SH-SY5Y (cell line): ENCODE measurements around the gene LRP1.

Experiments used
- GATA2 ChIP-seq: IDR thresholded peaks from 2 replicates; pipeline ENCODE4 v1.6.1; 2011; ENCODE audit warnings: mild to moderate bottlenecking, low read depth, low read length
- GATA3 ChIP-seq: IDR thresholded peaks from 2 replicates; pipeline ENCODE4 v1.6.1; 2011; ENCODE audit warnings: low read depth, mild to moderate bottlenecking, low read length, moderate library complexity

DNA sequence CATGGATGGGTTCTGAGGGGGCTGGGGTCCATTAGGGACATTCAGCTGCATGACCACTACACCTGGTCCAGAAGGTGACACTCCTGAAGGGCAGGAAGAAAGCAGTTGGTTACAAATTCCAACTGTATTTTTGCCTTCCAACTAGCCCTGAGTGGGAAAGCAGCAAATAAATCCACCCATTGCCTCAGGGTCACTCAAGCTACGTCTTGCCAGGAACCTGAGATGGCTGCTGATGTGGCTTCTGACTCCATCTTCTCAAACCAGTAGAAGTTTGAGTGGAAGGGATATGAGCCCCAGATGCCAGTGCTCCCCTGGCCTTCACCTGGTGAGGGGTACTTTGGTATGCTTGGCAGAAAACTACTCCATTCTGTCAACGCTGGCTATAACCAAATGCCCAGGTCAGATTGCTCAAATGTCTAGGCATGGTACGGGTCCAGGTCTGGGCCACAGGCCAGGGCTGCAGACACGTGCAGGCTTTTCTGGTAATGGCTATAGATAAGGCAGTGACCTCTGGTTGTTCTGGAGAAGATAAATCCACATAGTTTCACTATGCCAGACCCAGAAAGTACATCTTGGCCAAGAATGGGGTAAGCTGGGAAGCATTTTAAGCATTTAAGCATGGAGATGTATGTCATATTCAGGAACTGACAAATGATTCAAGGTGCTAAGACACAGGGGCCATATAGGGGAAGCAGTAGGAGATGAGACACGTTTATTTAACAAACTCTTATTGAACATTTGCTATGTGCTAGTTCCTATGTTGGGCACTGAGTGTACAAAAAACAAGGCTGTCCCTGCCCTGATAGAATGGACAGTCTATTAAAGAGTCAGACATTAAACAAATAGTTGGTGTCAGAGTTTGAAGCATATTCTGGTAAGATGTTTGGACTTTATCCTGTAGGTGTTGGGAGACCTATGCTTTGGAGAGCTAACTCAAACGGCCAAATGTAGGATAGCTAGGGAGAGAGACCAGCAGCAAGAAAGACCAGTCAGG, 131.0 kb downstream of the LRP1 start:
- TF ChIP-seq GATA2 (no peak), GATA3 (no peak)
